GM18498 (cell line): ENCODE data around the gene DPY19L1.
A peak's percentile ranks its signal among the peaks of the same experiment; 100 is the strongest.
"Not testable (repeated sequence)": the region's sequence is repeated elsewhere in the genome, so short reads cannot be mapped to it uniquely, and the experiment has no call there.

Experiments used
- ATAC-seq: cut with Tn5 transposase; IDR thresholded peaks from one replicate; pipeline ENCODE4 v1.9.1; 2021; ENCODE audit warnings: mild to moderate bottlenecking, moderate library complexity; ENCODE audit not compliant: unreplicated experiment

DPY19L1 gene

DNA sequence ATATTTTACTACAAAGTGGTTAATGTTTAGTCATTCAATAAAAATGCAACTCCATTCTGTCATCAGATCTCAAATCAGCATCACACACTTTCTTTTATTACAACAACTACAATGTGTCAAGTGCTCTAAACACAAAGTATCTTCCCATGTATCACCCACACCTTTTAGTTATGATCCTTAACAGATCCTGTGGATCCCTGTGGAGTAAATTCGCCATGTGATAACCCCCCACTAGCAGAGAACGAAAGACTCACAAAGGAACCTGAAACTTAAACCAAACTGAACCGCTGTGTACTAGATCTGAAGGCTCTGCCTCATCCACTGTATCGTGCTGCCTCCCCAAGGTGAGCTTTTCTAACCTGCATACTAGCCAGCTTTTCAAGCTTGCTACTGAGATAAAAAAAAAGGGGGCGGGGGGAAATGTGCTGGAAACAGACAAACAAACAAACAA is 1.7 kb downstream of the DPY19L1 start:
- ATAC-seq, result no peak

GRCh38 chr7:35032166-35032565 is 5.1 kb downstream of the DPY19L1 start:
- ATAC-seq, result no peak

- no peak for ATAC-seq
Observed at GRCh38 chr7:35030848-35031247, 6.4 kb downstream of the DPY19L1 start.

DNA sequence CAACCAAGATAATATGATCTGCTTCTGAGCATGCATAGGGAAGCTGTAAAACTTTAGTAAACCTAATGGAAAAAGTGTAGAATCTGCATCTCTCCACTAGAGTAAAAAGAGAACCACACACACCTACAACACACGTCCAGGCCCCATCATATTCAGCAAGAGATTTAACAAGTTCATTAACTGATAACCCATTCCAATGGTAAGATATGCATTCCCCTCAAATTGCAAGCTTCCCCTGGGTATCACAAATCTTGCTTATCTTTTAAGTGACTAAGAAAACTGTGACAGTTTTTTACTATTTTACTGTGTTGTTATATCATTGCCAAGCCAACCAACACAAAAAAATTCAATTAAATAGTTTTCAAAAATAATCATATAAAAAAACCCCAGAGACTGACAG is 8.0 kb downstream of the DPY19L1 start:
- no peak for ATAC-seq

GRCh38 chr7:35026150-35026549 is 11.1 kb downstream of the DPY19L1 start:
- ATAC-seq, result no peak

- ATAC-seq, result no peak
Observed at GRCh38 chr7:35025369-35025870, 11.9 kb downstream of the DPY19L1 start.

DNA sequence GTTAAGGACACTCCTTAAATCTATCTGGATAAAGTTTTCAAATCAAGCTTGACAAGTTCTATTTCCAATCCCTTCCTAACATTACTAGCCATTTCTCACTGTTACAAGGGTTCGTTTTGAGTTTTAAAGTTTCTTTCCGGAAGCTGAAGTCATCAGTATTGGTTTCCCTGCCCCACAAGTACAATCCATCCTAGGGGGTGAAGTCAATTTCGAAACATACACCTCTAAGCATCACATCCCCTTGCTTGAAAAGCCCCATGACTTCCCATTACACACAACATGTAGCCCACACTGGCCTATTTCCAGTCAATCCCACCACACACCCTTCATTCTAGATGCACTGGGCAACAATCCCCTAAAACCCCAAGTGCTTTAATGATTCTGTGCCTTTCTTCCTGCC is 13.0 kb downstream of the DPY19L1 start:
- no peak for ATAC-seq

- no peak for ATAC-seq
Observed at GRCh38 chr7:35022725-35023124, 14.6 kb downstream of the DPY19L1 start.

DNA sequence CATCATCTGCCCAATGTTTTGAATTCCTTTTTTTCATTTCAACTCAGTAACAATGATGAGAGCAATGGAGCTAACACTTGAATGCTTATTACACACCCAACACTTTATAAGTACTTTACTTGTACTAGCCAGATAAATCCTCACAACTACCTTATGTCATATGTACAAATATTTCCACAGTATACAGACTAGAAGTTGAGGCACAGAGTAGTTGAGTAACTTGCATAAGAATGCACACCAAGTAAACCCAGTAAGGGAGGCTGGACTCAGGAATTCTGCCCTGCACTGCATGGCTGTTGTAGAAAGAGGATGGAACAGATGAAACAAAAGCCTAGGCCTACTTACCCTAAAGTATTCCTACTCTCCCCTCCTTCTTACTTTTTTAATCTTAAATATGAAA is 15.8 kb downstream of the DPY19L1 start:
- ATAC-seq, result no peak

GRCh38 chr7:35019801-35020200 is 17.5 kb downstream of the DPY19L1 start:
- ATAC-seq, result no peak

GRCh38 chr7:35019179-35019729 is 18.0 kb downstream of the DPY19L1 start:
- no peak for ATAC-seq

- ATAC-seq, result no peak
Observed at GRCh38 chr7:35015346-35015859, 21.9 kb downstream of the DPY19L1 start.

DNA sequence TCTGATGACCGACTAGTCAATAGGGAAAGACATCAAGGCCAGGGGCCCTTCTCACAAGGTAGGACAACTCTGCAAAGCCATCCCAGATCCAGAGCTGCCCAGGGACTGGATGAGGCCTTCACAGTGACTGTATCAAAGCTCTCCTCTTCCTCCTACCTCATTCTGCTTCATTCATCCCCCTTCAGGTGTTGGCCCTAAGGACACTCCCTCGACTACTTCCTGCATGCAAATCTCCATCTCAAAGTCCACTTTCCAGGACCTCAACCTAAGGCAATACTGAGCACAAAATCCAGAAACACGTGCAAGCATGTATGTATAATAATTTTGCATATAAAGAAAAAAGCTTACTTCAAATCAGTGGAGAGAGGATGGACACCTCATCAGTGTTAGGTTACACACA is 25.1 kb downstream of the DPY19L1 start:
- ATAC-seq, result no peak

- ATAC-seq, result no peak
Observed at GRCh38 chr7:35011085-35011484, 26.2 kb downstream of the DPY19L1 start.

DNA sequence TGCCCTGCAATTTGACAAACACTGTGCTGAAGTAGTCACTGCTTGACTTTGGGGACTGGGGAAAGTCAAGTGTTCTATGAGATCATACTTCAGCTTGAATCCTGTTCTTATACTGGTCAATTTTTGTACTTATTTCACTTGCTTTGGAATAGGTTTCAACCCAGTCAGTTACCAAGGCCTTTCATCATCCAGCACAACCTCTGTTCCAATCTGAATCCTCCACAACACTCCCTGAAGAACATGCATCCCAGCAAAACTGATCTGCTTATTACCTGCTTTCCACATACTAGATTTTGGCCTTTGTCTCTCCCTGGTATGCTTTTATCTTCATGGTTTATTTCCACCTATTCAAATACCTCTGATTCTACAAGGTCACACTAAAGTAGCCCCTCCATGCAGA is 29.5 kb downstream of the DPY19L1 start:
- ATAC-seq, result no peak

- ATAC-seq, result no peak
Observed at GRCh38 chr7:35004531-35005095, 32.7 kb downstream of the DPY19L1 start.

DNA sequence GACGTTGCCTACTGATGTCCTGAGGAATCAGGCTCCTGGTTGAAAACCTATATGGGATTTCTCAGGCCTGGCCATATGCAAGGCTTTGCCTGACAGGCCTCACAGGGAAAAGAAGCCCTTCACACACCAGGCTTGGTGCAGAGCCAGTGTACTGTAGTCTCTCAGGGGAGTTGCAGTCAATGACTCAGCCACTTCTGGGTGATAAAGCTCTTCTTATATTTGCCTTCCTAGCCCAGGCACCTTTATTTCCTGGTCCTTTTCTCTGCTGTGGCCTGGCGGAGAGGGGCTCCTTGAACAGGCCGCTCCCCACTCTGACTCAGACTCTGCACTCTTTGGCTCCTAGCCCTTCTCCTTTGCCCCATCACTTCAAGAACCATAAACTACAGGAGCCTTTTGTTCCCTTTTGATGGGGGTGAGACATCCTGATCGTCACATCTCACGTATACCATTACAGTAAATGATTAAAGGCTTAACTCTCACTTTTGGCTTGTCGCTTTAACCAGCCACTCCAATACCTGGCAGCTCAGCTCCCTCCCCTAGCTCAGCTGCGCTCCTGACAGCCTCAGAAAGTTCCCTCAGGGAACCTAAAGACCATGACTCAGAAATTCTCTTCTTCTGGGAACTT is 33.5 kb downstream of the DPY19L1 start:
- ATAC-seq, result no peak

GRCh38 chr7:35003177-35003650 is 34.1 kb downstream of the DPY19L1 start:
- ATAC-seq, result not testable (repeated sequence)

DNA sequence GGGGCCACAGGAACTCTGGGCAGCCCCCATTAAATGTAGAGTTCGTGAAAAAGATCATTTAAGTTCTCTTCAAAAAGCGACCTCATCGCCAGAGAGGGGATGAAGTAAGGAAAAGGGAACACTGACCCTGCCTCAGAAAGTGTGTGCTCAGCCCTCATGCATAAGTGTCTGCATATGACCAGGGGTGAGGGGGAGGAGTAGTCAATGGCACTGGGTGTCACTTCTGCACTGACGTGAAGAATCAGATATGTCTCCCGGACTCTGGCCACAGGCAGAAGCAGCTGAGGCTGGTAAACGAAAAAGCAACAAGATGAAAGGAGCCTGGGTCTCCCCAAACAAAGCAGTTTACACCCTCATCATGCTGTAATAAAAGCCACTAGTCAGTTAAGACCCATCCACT is 39.0 kb downstream of the DPY19L1 start:
- ATAC-seq, result not testable (repeated sequence)

GRCh38 chr7:34996423-34997090 is 40.7 kb downstream of the DPY19L1 start:
- peak; percentile 43 for ATAC-seq

- no peak for ATAC-seq
Observed at GRCh38 chr7:34995757-34996156, 41.5 kb downstream of the DPY19L1 start.
